Effector memory CD8-positive, alpha-beta T cell (primary cell): ENCODE results near the gene CHST3.
"Not testable (repeated sequence)": the region's sequence is repeated elsewhere in the genome, so short reads cannot be mapped to it uniquely, and the experiment has no call there.

Experiments
- ATAC-seq: fragments of 150-1000 bp; cut with Tn5 transposase; replicated peaks from 2 replicates; pipeline ENCODE4 v1.10.0; 2021; ENCODE audit warnings: mild to moderate bottlenecking, moderate library complexity
- DNase-seq, 3 experiments: peaks; one replicate each; pipeline ENCODE4 v3.0.0; 2021
- H3K27ac Mint-ChIP-seq, 2 donors: one replicate each; pipeline ENCODE4 v1.8.0; 2022; ENCODE audit warnings: mild to moderate bottlenecking in 2 of 2, mixed read lengths in 2 of 2, moderate library complexity in 2 of 2
- H3K27me3 Mint-ChIP-seq, 2 donors: one replicate each; pipeline ENCODE4 v1.8.0; 2022; ENCODE audit warnings: mixed read lengths in 2 of 2
- H3K36me3 Mint-ChIP-seq: one replicate; pipeline ENCODE4 v1.8.0; 2022; ENCODE audit warnings: mild to moderate bottlenecking, moderate library complexity, mixed read lengths; ENCODE audit not compliant: insufficient read depth
- H3K4me1 Mint-ChIP-seq, 2 donors: one replicate each; pipeline ENCODE4 v1.8.0; 2022; ENCODE audit warnings: low read depth in 2 of 2, mixed read lengths in 2 of 2
- H3K4me3 Mint-ChIP-seq, 2 donors: one replicate each; pipeline ENCODE4 v1.8.0; 2022; ENCODE audit warnings: mild to moderate bottlenecking in 2 of 2, mixed read lengths in 2 of 2, moderate library complexity in 2 of 2
- H3K9me3 Mint-ChIP-seq, 2 donors: one replicate each; pipeline ENCODE4 v1.8.0; 2022; ENCODE audit warnings: mixed read lengths in 2 of 2

CHST3 gene

GRCh38 chr10:72020914-72021809, 57.0 kb downstream of the CHST3 start:
- Mint-ChIP-seq H3K27me3 (peaks cover 14 to 32% of the 10 kb centered on the region in 2 donors), H3K9me3 (no peaks in the 10 kb centered on the region), H3K36me3 (no peaks in the 10 kb centered on the region), H3K4me1 (peaks cover 4 to 5% of the 10 kb centered on the region in 2 donors), H3K4me3 (no peak overlapping the region), H3K27ac (peak overlapping the region in 1 of 2 donors; percentile 72)
- no peak for DNase-seq
- no peak for ATAC-seq

GRCh38 chr10:72022228-72022627, 58.0 kb downstream of the CHST3 start:
- peaks cover 15 to 29% of the 10 kb centered on the region in 2 donors for H3K27me3 Mint-ChIP-seq
- H3K36me3 Mint-ChIP-seq = no peaks in the 10 kb centered on the region
- no peak overlapping the region for H3K27ac Mint-ChIP-seq

GRCh38 chr10:72024596-72024995, 60.4 kb downstream of the CHST3 start:
- Mint-ChIP-seq H3K36me3 (no peaks in the 10 kb centered on the region), H3K4me1 (peaks cover 4 to 5% of the 10 kb centered on the region in 2 donors), H3K27me3 (peaks cover 25 to 39% of the 10 kb centered on the region in 2 donors), H3K4me3 (no peak overlapping the region), H3K9me3 (no peaks in the 10 kb centered on the region), H3K27ac (no peak overlapping the region)
- DNase-seq = no peak
- ATAC-seq = no peak

More at GRCh38 chr10:72022228-72022627, 58.0 kb downstream of the CHST3 start:
- no peak overlapping the region for H3K4me3 Mint-ChIP-seq
- H3K9me3 Mint-ChIP-seq = no peaks in the 10 kb centered on the region
- DNase-seq (no peak), ATAC-seq (no peak)
- peaks cover 4 to 5% of the 10 kb centered on the region in 2 donors for H3K4me1 Mint-ChIP-seq

- no peak for ATAC-seq
- H3K27ac Mint-ChIP-seq = no peak overlapping the region
- DNase-seq = no peak
- H3K27me3 Mint-ChIP-seq = peaks cover 33 to 47% of the 10 kb centered on the region in 2 donors
- peaks cover 4 to 5% of the 10 kb centered on the region in 2 donors for H3K4me1 Mint-ChIP-seq
- no peaks in the 10 kb centered on the region for H3K36me3 Mint-ChIP-seq
- H3K9me3 Mint-ChIP-seq = no peaks in the 10 kb centered on the region
- H3K4me3 Mint-ChIP-seq = no peak overlapping the region
Measured at GRCh38 chr10:72025400-72025799, 61.2 kb downstream of the CHST3 start.

- DNase-seq (no peak), ATAC-seq (no peak)
- H3K4me1 Mint-ChIP-seq = peaks cover 4% of the 10 kb centered on the region in 2 donors
- H3K4me3 Mint-ChIP-seq = no peak overlapping the region
- H3K36me3 Mint-ChIP-seq = no peaks in the 10 kb centered on the region
- no peak overlapping the region for H3K27ac Mint-ChIP-seq
- peaks cover 37 to 51% of the 10 kb centered on the region in 2 donors for H3K27me3 Mint-ChIP-seq
- H3K9me3 Mint-ChIP-seq = no peaks in the 10 kb centered on the region
Measured at GRCh38 chr10:72025832-72026231, 61.6 kb downstream of the CHST3 start.

GRCh38 chr10:72026278-72027111, 62.3 kb downstream of the CHST3 start:
- Mint-ChIP-seq H3K27me3 (peaks cover 38 to 58% of the 10 kb centered on the region in 2 donors), H3K9me3 (no peaks in the 10 kb centered on the region), H3K4me3 (no peak overlapping the region), H3K36me3 (no peaks in the 10 kb centered on the region), H3K4me1 (no peaks in the 10 kb centered on the region), H3K27ac (no peak overlapping the region)
- no peak for DNase-seq
- ATAC-seq = no peak

- no peak overlapping the region for H3K4me3 Mint-ChIP-seq
- H3K9me3 Mint-ChIP-seq = no peaks in the 10 kb centered on the region
- H3K4me1 Mint-ChIP-seq = no peaks in the 10 kb centered on the region
- no peak overlapping the region for H3K27ac Mint-ChIP-seq
- H3K27me3 Mint-ChIP-seq = peaks cover 47 to 68% of the 10 kb centered on the region in 2 donors
- H3K36me3 Mint-ChIP-seq = no peaks in the 10 kb centered on the region
- no peak for DNase-seq
- ATAC-seq = no peak
Measured at GRCh38 chr10:72027498-72027897, 63.3 kb downstream of the CHST3 start.

- no peak overlapping the region for H3K4me3 Mint-ChIP-seq
- no peaks in the 10 kb centered on the region for H3K36me3 Mint-ChIP-seq
- H3K27me3 Mint-ChIP-seq = peaks cover 53 to 84% of the 10 kb centered on the region in 2 donors
- no peaks in the 10 kb centered on the region for H3K9me3 Mint-ChIP-seq
- no peaks in the 10 kb centered on the region for H3K4me1 Mint-ChIP-seq
- ATAC-seq = no peak
- DNase-seq = no peak
- H3K27ac Mint-ChIP-seq = no peak overlapping the region
Measured at GRCh38 chr10:72029414-72029813, 65.2 kb downstream of the CHST3 start.

GRCh38 chr10:72030762-72031543, 66.8 kb downstream of the CHST3 start:
- Mint-ChIP-seq H3K27ac (peak overlapping the region in 1 of 2 donors; percentile 24), H3K4me1 (no peaks in the 10 kb centered on the region), H3K36me3 (no peaks in the 10 kb centered on the region), H3K9me3 (no peaks in the 10 kb centered on the region), H3K27me3 (peaks cover 55 to 82% of the 10 kb centered on the region in 2 donors), H3K4me3 (no peak overlapping the region)
- DNase-seq (no peak), ATAC-seq (no peak)

GRCh38 chr10:72031706-72032105, 67.5 kb downstream of the CHST3 start:
- Mint-ChIP-seq H3K4me3 (no peak overlapping the region), H3K9me3 (no peaks in the 10 kb centered on the region), H3K4me1 (no peaks in the 10 kb centered on the region), H3K27me3 (peaks cover 55 to 80% of the 10 kb centered on the region in 2 donors), H3K36me3 (no peaks in the 10 kb centered on the region), H3K27ac (peak overlapping the region in 1 of 2 donors; percentile 24)
- DNase-seq = no peak
- no peak for ATAC-seq

GRCh38 chr10:72032409-72033162, 68.4 kb downstream of the CHST3 start:
- not testable (repeated sequence) for ATAC-seq, H3K4me1 Mint-ChIP-seq, H3K36me3 Mint-ChIP-seq, DNase-seq, H3K9me3 Mint-ChIP-seq, H3K4me3 Mint-ChIP-seq, H3K27ac Mint-ChIP-seq
- H3K27me3 Mint-ChIP-seq = peaks cover 51 to 71% of the 10 kb centered on the region in 2 donors

- Mint-ChIP-seq H3K27me3 (peaks cover 38 to 65% of the 10 kb centered on the region in 2 donors), H3K4me1 (no peaks in the 10 kb centered on the region), H3K9me3 (no peaks in the 10 kb centered on the region), H3K36me3 (no peaks in the 10 kb centered on the region), H3K4me3 (no peak overlapping the region), H3K27ac (no peak overlapping the region)
- ATAC-seq (no peak), DNase-seq (no peak)
Measured at GRCh38 chr10:72034040-72034499, 69.9 kb downstream of the CHST3 start.
